NCI-H1417 (cell line): ENCODE results near the gene PDE4D.
A peak's percentile ranks its signal among the peaks of the same experiment; 100 is the strongest.

ENCODE experiments used
- DNase-seq, 3 experiments: peaks; one replicate each; lab custom pipeline; 2025; lab: John Stamatoyannopoulos, UW

The PDE4D gene

DNA sequence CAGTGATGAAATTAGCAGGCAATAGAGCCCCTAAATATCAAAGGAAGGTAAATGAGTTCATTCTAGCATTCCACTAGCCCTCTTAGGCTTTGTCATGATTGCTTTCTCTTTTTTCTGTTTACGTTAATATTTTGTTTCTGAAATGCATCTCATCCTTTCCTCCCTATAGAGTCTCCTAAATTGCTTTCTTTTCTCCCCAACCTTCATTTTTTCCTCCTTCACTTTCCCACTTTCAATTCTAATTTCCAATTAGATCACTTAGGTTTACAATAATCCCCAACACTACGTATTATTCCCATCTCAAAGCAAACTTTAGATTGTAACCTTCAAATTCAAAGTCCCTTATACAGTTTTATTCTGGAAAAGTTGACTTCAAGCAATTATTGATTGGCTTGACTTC, 751.4 kb downstream of the PDE4D start:
- DNase-seq: no peak

DNA sequence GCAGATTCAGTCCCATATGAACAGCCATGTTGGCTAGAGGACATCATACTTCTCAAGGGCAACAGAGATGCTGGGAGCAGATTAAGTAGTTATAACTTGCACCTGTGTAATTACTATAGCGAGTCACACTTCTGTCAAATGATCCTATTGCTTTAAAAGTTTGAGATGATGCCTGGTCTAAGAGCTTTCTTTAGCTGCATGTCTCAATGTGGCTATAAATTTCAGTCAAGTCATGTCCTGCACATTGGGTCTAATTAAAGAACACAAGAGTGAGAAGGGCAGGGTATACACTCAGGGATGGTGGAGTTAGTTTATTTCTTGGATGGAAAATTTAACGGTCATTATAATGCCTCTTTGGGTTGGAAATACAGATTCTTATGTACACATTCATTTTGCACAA, 753.4 kb downstream of the PDE4D start:
- no peak for DNase-seq

DNA sequence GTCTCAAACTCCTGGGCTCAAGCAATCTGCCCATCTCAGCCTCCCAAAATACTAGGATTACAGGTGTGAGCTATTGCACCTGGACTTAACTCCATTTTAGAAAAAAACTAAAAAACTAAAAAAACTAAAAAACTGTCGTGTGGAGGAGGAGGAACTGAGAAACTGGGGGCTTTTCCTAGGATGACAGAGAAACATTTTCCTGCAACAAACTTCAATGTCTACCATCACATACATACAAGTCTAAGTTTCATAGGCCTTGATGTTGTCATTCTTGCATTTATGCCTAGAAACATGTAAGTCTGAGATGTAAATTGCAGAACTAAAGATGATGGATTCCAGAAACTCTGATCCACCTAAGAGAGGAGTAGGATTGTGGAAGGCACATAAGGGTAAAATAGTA, 753.8 kb downstream of the PDE4D start:
- DNase-seq: no peak

DNA sequence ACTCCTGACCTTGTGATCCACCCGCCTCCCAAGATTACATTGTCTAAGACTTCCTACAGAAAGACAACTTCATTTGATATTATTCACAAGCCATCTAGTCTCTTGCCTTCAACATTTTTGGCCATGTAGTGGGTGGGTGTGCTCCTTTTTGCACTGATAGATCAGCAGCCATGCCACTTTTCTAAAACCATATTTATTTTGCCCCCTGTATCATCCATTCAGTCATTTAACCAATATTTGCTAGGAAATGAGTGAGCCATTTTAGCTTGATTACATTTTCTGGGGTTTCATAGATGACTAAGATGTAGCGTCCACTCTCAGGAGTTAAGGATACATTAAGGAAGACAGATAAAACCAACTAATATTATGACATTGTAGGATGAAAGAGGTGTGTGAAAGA, 755.0 kb downstream of the PDE4D start:
- DNase-seq: no peak

DNA sequence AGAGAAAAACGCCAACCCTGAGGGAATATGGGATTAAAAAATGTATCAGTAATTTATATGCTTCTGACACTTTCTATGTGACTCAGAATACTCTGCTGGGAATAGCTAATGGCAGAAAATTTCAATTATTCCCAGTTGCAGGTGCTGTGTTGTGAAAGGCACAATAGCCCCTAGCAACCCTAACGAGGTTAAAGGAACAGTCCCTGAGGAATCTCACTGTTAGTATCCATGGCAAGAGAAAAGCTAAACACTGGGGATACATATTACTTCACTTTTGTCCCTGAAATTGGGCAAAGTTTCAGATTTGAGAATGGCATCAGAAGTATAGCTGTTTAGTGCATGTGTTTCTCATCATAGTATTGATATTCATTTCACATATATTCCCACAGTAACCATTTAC, 755.7 kb downstream of the PDE4D start:
- DNase-seq: no peak

DNA sequence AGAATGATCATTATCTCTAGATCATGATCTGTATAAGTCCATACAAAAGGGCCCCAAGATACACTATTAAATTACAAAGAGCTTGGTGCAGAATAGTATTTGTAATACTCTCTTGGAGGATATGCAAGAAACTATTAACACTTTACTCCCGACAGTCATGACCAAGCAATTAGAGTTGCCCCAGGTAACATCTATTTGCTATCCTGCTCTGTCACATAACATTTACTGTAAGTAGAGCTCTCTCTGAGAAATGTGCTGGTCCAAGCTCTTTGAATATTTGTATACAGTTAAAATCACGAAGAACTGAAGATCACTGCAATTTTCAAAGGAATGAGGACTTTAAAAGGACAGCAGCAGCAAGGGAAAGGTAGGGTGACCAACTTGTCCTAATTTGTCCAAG, 757.0 kb downstream of the PDE4D start:
- DNase-seq: peak in 1 of 3 experiments; percentile 1

DNA sequence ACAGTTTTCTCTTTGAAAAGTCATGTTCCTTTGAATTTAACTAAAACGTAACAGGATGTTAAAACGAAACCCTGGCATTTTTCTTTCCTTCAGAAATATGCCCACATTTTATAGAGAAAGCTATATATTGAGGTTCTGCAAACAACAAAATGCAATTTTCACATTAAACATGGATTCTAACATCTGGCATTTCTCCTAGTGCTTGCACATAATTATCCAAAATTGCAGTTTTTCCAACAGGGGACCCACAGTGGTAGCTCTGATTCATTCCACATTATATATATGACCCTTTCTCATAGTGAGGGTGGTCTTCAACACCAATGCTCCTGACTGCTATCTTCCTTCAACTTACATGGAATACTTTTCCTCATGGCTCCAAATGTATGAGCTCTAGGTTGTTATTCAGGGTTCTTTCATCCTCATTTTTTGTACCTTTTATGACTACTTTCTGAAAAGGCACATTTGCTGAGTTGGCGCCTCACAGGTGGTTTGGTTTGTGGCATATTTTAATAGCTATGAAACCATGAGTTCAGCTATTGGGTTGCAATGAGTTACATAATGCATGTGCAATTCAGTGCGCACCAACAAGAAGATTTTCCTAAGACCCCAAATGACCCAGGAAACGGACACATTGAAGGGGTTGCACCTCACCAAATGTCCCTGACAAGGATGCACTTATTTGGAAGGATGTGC, 758.9 kb downstream of the PDE4D start:
- DNase-seq: no peak

DNA sequence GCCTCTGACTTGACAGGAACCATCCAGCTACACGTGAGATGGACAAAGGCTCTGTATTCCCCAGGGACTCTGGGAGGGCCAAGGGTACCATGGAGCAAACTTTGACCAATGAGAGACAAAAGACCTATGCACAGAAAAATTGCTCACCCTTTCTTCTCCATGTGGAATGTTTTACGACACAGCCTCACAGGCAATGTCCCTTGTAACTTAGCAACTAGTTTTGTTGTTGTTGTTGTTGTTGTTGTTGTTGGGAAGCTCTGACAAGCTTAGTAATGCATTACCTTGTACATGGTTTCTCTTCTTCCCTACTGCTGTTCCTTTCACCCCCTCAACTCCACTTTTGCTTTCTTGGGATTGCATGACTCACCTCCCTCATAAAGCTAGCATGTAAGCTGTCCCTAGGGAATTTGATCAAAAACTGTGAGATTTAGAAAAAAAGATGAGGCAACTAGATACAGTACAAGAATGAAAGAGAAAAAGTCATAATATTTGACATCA, 759.7 kb downstream of the PDE4D start:
- DNase-seq: no peak

DNA sequence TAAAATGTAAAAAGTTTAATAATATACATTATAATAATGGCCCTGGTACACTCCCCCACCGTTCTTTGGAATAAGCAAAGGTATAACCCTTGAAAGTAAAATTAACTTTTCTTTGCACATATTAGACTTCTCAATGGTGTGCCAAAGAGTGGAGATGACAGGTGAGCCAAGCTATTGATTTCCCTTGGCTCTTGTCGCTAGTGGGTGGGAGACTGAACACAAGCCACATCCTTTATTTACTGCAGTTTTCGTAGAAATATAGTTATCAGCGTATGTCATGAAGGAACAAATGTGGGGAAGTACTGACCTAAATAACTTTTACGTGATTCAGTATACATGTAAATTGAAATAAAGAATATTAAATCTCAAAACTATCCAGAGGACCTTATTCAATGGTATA, 761.4 kb downstream of the PDE4D start:
- no peak for DNase-seq

DNA sequence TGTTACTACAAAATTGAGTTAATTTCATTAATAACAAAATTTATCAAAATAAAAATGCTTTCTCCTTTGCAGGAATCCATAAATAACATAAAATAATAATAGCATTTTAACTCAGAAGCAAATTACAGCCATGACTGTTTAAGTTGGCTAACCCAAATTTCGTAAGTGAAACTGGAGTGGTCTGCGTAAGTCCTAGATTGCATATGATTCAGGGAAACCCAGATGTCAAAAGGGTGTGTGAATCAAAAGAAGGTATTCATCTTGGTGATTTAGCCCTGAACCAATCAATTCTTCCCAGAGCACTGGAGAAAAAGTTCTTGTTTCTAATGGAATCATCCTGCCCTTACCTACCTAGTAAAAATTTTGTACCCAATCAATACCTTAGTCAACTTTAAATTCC, 763.1 kb downstream of the PDE4D start:
- no peak for DNase-seq

DNA sequence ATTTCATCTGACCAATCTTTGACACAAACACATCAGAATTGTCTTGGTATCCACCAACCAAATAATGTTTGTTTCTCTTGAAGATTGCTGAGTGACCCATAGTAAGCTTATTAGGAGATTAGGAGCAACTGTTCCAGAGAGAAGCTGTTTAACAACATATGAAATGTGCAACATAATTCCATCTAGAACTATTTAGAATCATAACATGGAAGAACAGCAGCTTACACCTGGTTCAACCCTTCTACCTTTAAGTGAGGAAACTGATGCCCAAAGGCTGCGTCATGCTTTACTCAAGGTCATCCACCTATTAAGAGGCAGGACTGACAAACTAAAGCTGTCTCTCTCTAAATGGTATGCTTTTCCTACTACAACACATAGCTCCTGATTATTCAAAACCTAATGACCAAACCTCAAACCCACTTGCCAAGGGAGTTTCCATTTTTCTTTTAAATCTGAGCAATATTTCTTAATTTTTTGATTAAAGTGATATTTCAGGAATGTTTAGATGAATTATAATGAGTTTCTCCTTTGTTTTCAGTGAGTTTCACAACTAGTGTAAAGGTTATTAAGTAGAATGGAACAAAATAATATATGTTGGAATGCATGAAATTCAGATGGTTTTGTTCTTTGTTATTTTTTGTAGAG, 764.8 kb downstream of the PDE4D start:
- DNase-seq: no peak

DNA sequence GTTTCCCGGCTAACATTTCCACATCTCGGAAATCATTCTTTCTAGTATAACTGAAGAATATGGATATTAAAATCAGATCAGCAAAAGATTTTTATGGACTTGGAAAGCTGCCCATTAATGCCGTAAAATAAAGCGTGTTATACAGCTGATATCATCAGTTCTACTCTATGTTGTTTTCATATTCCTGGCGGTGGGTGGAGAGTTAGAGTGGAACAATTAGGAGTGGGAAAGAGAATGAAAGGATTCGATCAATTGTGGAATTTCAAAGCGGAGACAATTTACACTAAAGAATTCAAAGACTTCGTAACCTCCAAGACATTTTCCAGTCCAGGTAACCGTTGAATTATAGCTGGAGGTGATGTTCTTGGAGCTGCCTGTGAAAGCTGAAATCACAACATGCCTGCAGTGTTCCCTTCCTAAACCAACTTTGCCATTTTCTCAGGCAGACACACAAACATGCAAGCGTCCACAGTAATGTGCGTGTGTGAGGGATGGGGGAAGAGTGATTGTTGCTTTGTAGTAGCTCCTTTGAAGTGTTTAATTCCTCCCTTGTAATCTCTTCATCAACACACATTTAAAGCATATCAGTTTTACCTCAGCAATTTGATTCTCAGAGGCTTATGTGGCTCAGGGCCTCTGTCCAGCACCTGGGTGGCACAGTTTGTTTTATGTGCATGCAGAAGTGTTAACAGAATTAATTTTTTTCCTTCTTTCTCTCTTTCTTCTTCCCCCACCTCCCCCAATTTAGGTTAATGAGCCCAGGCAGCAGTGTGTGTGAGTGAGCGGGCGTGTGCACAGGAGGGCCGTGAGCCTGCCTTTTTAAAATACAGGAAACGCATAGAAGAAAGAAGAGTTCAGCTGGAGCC, 766.6 kb downstream of the PDE4D start:
- DNase-seq: peak in 1 of 3 experiments; percentile 43

DNA sequence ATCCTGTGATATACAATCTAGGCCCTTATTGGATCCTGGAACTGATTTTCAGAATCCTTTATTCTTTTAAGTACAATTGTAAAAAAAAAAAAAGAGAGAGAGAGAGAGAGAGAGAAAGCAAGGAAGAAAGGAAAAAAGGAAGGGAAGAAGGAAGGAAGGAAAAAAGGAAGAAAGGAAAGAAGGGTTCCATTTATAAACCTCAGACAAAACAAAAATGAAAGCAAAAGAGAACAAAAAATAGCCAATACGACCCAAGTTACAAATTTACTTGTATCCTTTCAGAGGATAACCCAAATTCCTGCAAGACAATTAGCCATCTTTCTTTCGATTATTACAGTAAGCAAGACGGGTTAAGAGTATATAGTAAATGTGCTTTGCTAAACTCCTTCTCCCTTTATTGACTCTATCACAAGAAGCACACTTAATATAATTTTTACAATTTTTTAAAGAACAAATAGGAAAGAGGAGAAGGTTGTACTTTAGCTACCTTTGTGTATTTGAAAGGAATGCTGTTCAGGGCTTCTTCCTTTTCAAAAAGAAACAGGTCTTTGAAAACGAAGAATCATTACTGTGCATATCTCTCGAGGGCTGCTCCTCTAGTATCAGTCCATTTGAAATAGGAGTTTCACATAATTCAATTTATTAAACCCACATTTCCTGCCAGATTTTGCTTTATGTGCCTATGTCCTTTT, 767.4 kb downstream of the PDE4D start:
- no peak for DNase-seq

DNA sequence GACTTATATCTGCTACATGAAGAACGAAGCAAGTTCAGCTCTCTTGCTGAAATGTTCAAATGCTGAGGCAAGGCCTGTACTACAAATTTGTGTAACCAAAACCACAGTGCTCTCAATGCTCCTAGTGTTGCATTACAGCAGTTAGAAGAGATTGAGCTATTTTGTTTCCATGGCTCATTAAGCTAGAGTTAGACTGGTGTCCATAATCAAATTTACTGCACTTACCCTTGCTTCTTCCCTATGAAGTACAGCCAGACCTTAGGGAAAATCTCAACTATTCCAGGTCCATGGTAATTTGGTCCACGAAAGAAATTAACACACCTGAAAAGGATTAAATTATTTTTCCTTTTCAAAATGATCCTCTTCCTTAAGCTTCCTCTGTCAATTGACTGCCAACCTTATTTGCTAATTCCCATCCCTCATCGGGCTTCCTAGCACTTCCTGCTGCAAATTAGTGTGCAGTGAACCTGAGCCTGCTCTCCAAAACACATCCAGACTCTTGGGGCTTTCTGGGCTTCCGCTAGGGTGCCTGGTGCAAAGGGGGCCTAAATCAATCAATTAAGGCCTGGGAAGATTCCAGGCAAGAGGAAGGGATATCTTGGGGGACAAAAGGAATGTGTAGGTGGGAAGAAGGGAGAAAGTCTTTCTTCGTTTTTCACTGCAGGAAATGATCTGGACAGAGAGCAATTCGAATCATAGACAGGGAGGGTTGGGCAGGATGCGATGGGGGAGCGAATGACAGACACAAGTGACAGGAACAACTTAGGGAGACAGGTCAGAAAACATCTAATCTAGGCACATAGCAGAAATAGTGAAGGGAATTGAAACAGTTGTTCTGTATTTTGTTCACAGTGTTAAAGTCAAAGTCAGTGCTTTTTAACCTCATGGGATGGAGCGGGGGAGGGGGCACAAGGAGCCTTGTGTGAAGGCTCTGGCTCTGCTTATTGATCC, 768.2 kb downstream of the PDE4D start:
- DNase-seq: peak in 2 of 3 experiments; percentile 17 to 80

DNA sequence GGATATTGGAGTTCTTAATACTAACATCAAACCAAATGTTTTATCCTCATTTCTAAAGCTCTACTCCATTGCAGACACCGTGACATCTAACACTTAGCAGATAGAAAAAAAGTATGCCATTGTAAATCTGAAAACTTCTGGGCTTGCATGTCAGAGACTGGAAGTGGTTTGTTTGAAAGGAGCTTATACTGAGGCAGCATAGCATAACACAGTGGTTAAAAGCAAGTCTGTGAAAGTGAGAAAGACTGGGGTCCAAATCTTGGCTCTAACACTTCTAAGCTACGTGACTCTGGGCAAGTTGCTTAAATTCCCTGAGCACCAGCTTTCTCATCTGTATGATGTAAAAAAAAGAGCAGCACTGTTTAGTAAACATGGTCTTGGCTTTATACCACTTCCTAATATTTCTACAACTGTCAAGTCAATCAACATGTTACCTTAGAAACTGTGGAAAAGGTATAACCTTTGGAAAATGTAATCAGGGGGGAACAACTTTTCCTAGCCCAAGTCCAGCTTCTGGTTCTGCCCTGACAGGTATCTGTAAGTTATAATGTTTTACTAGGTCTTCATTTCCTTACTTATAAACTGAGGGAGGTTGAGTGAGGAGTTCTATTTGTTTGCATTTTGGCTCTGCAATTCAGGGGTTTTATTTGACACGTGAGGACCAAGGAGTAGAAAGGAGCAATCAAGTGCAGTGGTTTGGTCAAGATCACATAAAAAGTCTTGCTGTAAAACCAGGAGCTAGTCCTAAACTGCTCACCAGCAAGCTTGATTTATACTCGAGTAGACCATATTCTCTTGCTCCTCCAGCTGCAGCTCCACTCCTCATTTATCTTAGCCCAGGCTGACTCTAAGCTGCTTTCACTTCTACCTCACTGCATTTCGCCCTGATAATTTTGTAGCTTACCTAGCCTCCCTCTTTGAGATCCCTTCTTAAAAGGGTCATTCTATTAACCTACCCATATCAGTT, 769.6 kb downstream of the PDE4D start:
- peak in 1 of 3 experiments; percentile 31 for DNase-seq

DNA sequence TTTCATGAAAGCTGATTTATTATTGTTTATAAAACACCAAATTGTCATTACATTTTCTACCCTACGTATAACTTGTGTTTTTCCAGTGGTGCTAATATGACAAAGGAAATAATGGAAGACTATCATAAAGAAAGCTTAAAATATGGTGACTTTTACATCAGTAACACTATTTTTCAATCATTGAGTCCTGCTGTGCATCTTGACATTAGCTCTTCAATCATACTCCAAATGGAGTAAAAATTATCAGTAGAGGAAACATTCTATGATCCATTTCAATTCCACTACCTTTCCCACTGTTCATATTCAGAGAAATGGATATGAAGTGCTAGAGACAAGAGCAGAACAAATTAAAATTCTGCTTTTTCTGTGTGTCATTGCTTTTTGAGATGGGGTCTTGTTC, 774.0 kb downstream of the PDE4D start:
- DNase-seq: no peak

DNA sequence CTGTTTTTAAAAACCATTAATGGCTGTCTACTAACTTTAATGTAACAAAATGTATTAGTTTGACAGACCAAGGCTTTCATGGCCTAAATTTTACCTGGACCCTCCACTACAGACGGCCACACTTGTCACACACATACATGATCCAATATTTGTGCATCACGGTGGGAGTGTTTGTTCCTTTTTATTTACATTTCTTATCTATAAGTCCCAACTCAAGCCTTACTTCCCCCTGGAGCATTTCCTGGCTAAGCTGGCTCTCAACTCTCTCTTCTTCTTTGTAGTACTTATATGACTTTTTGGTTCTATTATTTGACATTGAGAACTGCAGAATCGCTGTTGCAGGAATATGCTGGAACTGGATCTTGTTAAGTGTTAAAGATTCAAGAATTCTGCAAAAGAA, 776.2 kb downstream of the PDE4D start:
- no peak for DNase-seq

DNA sequence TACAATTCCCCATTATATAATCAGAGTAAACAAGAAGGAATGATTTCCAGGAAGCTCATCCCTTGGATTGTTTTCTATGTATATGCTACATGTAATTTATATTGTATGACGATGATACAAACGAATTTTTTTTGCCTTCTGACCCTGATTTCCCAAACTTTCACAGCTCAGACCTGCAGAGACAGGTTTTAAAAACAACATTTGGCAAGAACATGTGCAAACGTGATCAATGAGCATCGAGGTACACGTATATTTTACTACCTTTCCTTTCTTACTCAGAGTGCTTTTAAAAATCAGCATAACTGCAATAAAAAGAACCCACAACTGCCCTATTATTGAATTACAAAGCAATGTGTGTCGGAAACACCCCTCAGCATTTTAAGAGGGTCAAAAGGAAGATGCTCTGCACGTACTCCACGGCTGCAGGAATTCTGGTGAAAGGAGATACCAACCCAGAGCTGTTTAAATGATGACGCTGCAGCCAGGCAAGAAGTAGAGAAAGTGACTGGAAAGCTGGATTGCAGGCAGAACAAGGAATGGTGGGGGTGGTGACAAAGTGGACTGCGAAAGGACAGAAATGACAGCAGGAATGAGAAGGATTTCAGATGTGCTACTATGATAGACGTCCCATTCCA, 777.2 kb downstream of the PDE4D start:
- DNase-seq: no peak

DNA sequence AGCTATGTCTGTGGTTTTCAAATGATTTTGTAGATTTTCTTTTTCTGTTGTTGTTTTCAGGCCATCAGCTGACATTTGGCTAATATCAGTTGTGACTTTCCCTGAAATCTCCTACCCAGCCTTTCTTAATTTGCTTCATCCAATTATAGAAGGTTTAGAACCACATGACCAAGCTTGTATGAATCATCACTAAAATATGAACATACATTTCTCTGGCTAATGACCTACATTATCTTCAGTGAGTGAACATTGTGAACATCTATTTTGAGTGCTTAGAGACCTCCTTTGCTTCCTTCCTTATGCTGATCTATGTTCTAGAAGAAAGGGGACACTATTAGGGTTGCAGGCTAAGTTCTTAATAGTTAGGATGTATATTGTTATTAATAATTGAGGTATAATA, 778.2 kb downstream of the PDE4D start:
- no peak for DNase-seq
